H1 (cell line): ENCODE data around the gene KRCC1. TPM values are rescaled to one million over a fixed set of nuclear protein-coding genes. Genes with fewer than 3 reads are reported as not detected.

ENCODE experiments used
- CTCF ChIA-PET: fragments of 300-600 bp; sonication (Branson Sonifier 250); formaldehyde crosslinking; loops from one replicate; lab custom pipeline; 2021; ENCODE audit not compliant: partially characterized antibody; lab: Charles Lee
- POLR2A ChIA-PET: fragments of 300-600 bp; sonication (Branson Sonifier 250); formaldehyde crosslinking; loops from one replicate; lab custom pipeline; 2021; ENCODE audit warnings: inconsistent platforms; ENCODE audit not compliant: partially characterized antibody; lab: Charles Lee
- DNase-seq, 2 experiments: peaks; one replicate each; pipeline versions ENCODE4 v3.0.0 to v3.0.0-alpha.2; 2010 to 2022; ENCODE audit warnings: low spot score in 2 of 2, low read depth in 1 of 2, mixed read lengths in 1 of 2
- FAIRE-seq: peaks from 2 replicates; lab custom pipeline; 2011; peaks lifted over from hg19 to GRCh38; lab: Jason Lieb, UNC
- H2AFZ ChIP-seq: 2 replicates; pipeline ENCODE4 v1.8.1; 2012; ENCODE audit warnings: low read length, inconsistent platforms
- H2AK5ac ChIP-seq: 2 replicates; pipeline ENCODE4 v1.6.1; 2013; ENCODE audit warnings: low read depth, low read length
- H2BK120ac ChIP-seq: replicated peaks from 2 replicates; pipeline ENCODE3; 2013; ENCODE audit warnings: low read depth, low read length, inconsistent platforms
- H2BK12ac ChIP-seq: 2 replicates; pipeline ENCODE4 v1.6.1; 2013; ENCODE audit warnings: low read depth, low read length
- H2BK15ac ChIP-seq: 2 replicates; pipeline ENCODE4 v1.6.1; 2013; ENCODE audit warnings: low read length
- H2BK20ac ChIP-seq: 2 replicates; pipeline ENCODE4 v1.6.1; 2013; ENCODE audit warnings: low read length
- H2BK5ac ChIP-seq: 2 replicates; pipeline ENCODE4 v1.6.1; 2013; ENCODE audit warnings: low read depth, low read length
- H3K14ac ChIP-seq: 2 replicates; pipeline ENCODE4 v1.6.1; 2013; ENCODE audit warnings: inconsistent platforms; ENCODE audit not compliant: insufficient read length
- H3K18ac ChIP-seq: 2 replicates; pipeline ENCODE4 v1.6.1; 2013; ENCODE audit warnings: low read length; ENCODE audit errors: extremely low read depth
- H3K23ac ChIP-seq: 2 replicates; pipeline ENCODE4 v1.6.1; 2013; ENCODE audit warnings: inconsistent platforms; ENCODE audit not compliant: insufficient read length
- H3K23me2 ChIP-seq: 2 replicates; pipeline ENCODE4 v1.6.1; 2013; ENCODE audit warnings: low read depth, low read length
- H3K27ac ChIP-seq: 2 replicates; pipeline ENCODE4 v1.6.1; 2011; ENCODE audit warnings: low read depth, low read length, inconsistent platforms
- H3K27me3 ChIP-seq, 4 experiments: replicated peaks in 1 of 4; 1 replicate in 1 of 4; 2 replicates in 3 of 4; pipeline versions ENCODE4 v1.6.1 to v1.8.1; 2011 to 2013; ENCODE audit warnings: low read length in 3 of 4, mild to moderate bottlenecking in 3 of 4, inconsistent platforms in 2 of 4, mixed read lengths in 2 of 4, moderate library complexity in 1 of 4; ENCODE audit not compliant: control insufficient read depth in 3 of 4, insufficient read depth in 3 of 4; ENCODE audit errors: extremely low read depth in 1 of 4
- H3K36me3 ChIP-seq, 4 experiments: 2 replicates each; pipeline versions ENCODE4 v1.6.1 to v1.8.1; 2011 to 2013; ENCODE audit warnings: mild to moderate bottlenecking in 4 of 4, low read length in 3 of 4, moderate library complexity in 2 of 4, control low read depth in 1 of 4, inconsistent platforms in 1 of 4; ENCODE audit not compliant: insufficient read depth in 4 of 4, control insufficient read depth in 2 of 4
- H3K4ac ChIP-seq: replicated peaks from 2 replicates; pipeline ENCODE3; 2013; ENCODE audit warnings: low read length, low read depth, mixed read lengths, inconsistent platforms; ENCODE audit not compliant: insufficient read length
- H3K4me1 ChIP-seq, 4 experiments: replicated peaks in 1 of 4; 1 replicate in 1 of 4; 2 replicates in 3 of 4; pipeline versions ENCODE4 v1.6.1 to v1.8.1; 2011 to 2013; ENCODE audit warnings: low read length in 3 of 4, inconsistent platforms in 2 of 4, mixed read lengths in 1 of 4; ENCODE audit not compliant: insufficient read depth in 4 of 4, control insufficient read depth in 3 of 4
- H3K4me2 ChIP-seq, 2 experiments: 2 replicates each; pipeline versions ENCODE4 v1.6.1 to v1.8.1; 2011 to 2013; ENCODE audit warnings: low read depth in 2 of 2, low read length in 2 of 2, control low read depth in 1 of 2, inconsistent platforms in 1 of 2, mild to moderate bottlenecking in 1 of 2; ENCODE audit not compliant: insufficient read depth in 1 of 2
- H3K4me3 ChIP-seq, 4 experiments: fragments of 200-600, 300-600 bp in 1 of 4; sonication (generic), shearing (Covaris generic), sonication (Bioruptor Twin) in 1 of 4; 2 replicates each; pipeline versions ENCODE4 v1.5.1 to v1.8.1; 2011 to 2016; ENCODE audit warnings: low read length in 4 of 4, low read depth in 3 of 4, control low read depth in 2 of 4, inconsistent platforms in 2 of 4, mild to moderate bottlenecking in 2 of 4, mixed read lengths in 1 of 4, moderate library complexity in 1 of 4; ENCODE audit not compliant: insufficient read depth in 2 of 4; ENCODE audit errors: extremely low read depth in 1 of 4
- H3K56ac ChIP-seq: replicated peaks from 2 replicates; pipeline ENCODE3; 2013; ENCODE audit warnings: low read depth, mild to moderate bottlenecking, mixed read lengths, low read length, inconsistent platforms; ENCODE audit not compliant: insufficient read length
- H3K79me1 ChIP-seq: 2 replicates; pipeline ENCODE4 v1.6.1; 2013; ENCODE audit warnings: low read depth, low read length, control low read depth
- H3K79me2 ChIP-seq, 2 experiments: 2 replicates each; pipeline versions ENCODE4 v1.6.1 to v1.8.1; 2012 to 2013; ENCODE audit warnings: low read length in 2 of 2, mild to moderate bottlenecking in 2 of 2, inconsistent platforms in 1 of 2; ENCODE audit not compliant: insufficient read depth in 2 of 2, control insufficient read depth in 1 of 2
- H3K9ac ChIP-seq, 4 experiments: replicated peaks in 1 of 4; 1 replicate in 1 of 4; 2 replicates in 3 of 4; pipeline versions ENCODE4 v1.6.1 to v1.8.1; 2011 to 2013; ENCODE audit warnings: low read depth in 3 of 4, low read length in 3 of 4, control low read depth in 2 of 4, mild to moderate bottlenecking in 2 of 4, moderate library complexity in 2 of 4, inconsistent platforms in 1 of 4; ENCODE audit errors: extremely low read depth in 1 of 4
- H3K9me3 ChIP-seq, 2 experiments: 2 replicates each; pipeline versions ENCODE4 v1.6.1 to v1.8.1; 2012 to 2013; ENCODE audit warnings: mild to moderate bottlenecking in 2 of 2, moderate library complexity in 2 of 2, control low read depth in 1 of 2, inconsistent platforms in 1 of 2, low read depth in 1 of 2, low read length in 1 of 2, mixed read lengths in 1 of 2; ENCODE audit not compliant: insufficient read depth in 2 of 2
- H4K20me1 ChIP-seq, 2 experiments: replicated peaks in 1 of 2; 2 replicates each; pipeline versions ENCODE3 to v1.8.1; 2011 to 2013; ENCODE audit warnings: inconsistent platforms in 2 of 2, low read length in 2 of 2, mild to moderate bottlenecking in 1 of 2; ENCODE audit not compliant: insufficient read depth in 2 of 2, control insufficient read depth in 1 of 2
- H4K5ac ChIP-seq: 2 replicates; pipeline ENCODE4 v1.6.1; 2013; ENCODE audit warnings: low read length, low read depth, mixed read lengths, inconsistent platforms; ENCODE audit not compliant: insufficient read length
- H4K8ac ChIP-seq: 2 replicates; pipeline ENCODE4 v1.8.0; 2013; ENCODE audit warnings: mild to moderate bottlenecking, moderate library complexity, low read length, inconsistent platforms; ENCODE audit not compliant: insufficient read depth; ENCODE audit errors: extremely low read depth
- H4K91ac ChIP-seq: replicated peaks from 2 replicates; pipeline ENCODE3; 2013; ENCODE audit warnings: low read length, mixed read lengths, inconsistent platforms; ENCODE audit not compliant: insufficient read length
- POU5F1 ChIP-seq: IDR thresholded peaks from 2 replicates; pipeline ENCODE4 v1.6.1; 2011; ENCODE audit warnings: low read depth, mild to moderate bottlenecking, low read length, moderate library complexity
- WGBS, 2 experiments: shearing (Covaris generic) in 1 of 2; methylation state at CpG; one replicate each; pipeline versions ENCODE4 v1.1.6 to v1.1.7; 2013 to 2015; ENCODE audit warnings: low lambda C conversion rate in 2 of 2, mixed read lengths in 2 of 2, inconsistent platforms in 1 of 2, low coverage in 1 of 2, missing lambda C conversion rate in 1 of 2; ENCODE audit not compliant: insufficient replicate concordance in 2 of 2, insufficient coverage in 1 of 2, insufficient read length in 1 of 2; ENCODE audit errors: extremely low coverage in 1 of 2, missing lambda C conversion rate in 1 of 2; 5-methylcytosine and 5-hydroxymethylcytosine counted together
- polyA plus RNA-seq, 7 experiments: library from polyadenylated mRNA; depleted of rRNA in 3 of 7; stranded (reverse) in 5 of 7; unstranded in 2 of 7; fragments of >200 nt in 5 of 7; fragments of 200-250 nt in 2 of 7; gene quantifications; 1 replicate in 5 of 7; 2 replicates in 1 of 7; 4 replicates in 1 of 7; pipeline versions ENCODE4 v1.2.1 to v1.2.3, GENCODE V29; 2011 to 2013; ENCODE audit warnings: missing spikeins in 2 of 7, mixed read lengths in 2 of 7
- total RNA-seq: library from RNA; stranded (reverse); fragmentation: NEBNext Ultra II Directional; extraction: Animal tissue kit (Norgen Biotek cat#: 25700); gene quantifications from 2 replicates; pipeline ENCODE4 v1.2.1, GENCODE V29; 2021

The KRCC1 gene
- total and polyA plus RNA-seq, 2 of the 8 experiments (the other 6 are each of a cell fraction or from before 2014, with no cell fraction given) = 5.1 to 8.5 TPM

- H2AFZ ChIP-seq = no peak overlapping the region
- H3K4me3 ChIP-seq = no peak overlapping the region
- no peaks in the 10 kb centered on the region for H3K23me2 ChIP-seq
- H3K79me2 ChIP-seq = no peaks in the 10 kb centered on the region
- no peak overlapping the region for H3K14ac ChIP-seq
- no peak overlapping the region for H4K5ac ChIP-seq
- no peak overlapping the region for H2AK5ac ChIP-seq
- H4K20me1 ChIP-seq = no peaks in the 10 kb centered on the region
- FAIRE-seq (no peak), DNase-seq (no peak)
- H2BK120ac ChIP-seq = no peak overlapping the region
- no peak overlapping the region for H3K4me2 ChIP-seq
- ChIA-PET POLR2A (no interaction called here), CTCF (no interaction called here)
- H3K56ac ChIP-seq = no peak overlapping the region
- H3K18ac ChIP-seq = no peak overlapping the region
- no peaks in the 10 kb centered on the region for H3K79me1 ChIP-seq
- H4K8ac ChIP-seq = no peak overlapping the region
- TF ChIP-seq POU5F1 = no peak
- no peak overlapping the region for H3K23ac ChIP-seq
- H3K4me1 ChIP-seq = peaks cover 1 to 4% (median 4%) of the 10 kb centered on the region in 4 experiments; a peak in 6 of 7 replicates
- H2BK15ac ChIP-seq = no peak overlapping the region
- no peak overlapping the region for H4K91ac ChIP-seq
- no peaks in the 10 kb centered on the region for H3K36me3 ChIP-seq
- H3K27ac ChIP-seq = no peak overlapping the region
- no peak overlapping the region for H2BK5ac ChIP-seq
- WGBS, 2 experiments = 79% methylated on average over 2 of the region's 2 CpGs; no CpG with 5 or more reads in 1 of the 2 experiments
- H3K9me3 ChIP-seq = no peaks in the 10 kb centered on the region
- no peak overlapping the region for H2BK12ac ChIP-seq
- no peak overlapping the region for H2BK20ac ChIP-seq
- no peak overlapping the region for H3K4ac ChIP-seq
- no peaks in the 10 kb centered on the region for H3K27me3 ChIP-seq
- H3K9ac ChIP-seq = no peak overlapping the region
These were observed 31.5 kb upstream of the KRCC1 start for GRCh38 chr2:88087073-88087472.
